Gastroesophageal sphincter (tissue), 3 donors: ENCODE results near the gene FANK1.

Source experiments
- CTCF ChIP-seq, 4 experiments: fragments of 200-600 bp in 2 of 4; fragments of 450-650 bp in 2 of 4; sonication (generic) in 1 of 4; IDR thresholded peaks; one replicate each; pipeline ENCODE4 v1.5.1; 2017 to 2019; ENCODE audit warnings: antibody characterized with exemption in 4 of 4, mild to moderate bottlenecking in 2 of 4, moderate library complexity in 2 of 4
- POLR2A ChIP-seq, 2 donors: fragments of 450-650 bp; IDR thresholded peaks; one replicate each; pipeline ENCODE4 v1.6.1; 2017; ENCODE audit warnings: antibody characterized with exemption in 2 of 2, mild to moderate bottlenecking in 2 of 2, moderate library complexity in 1 of 2
- POLR2AphosphoS5 ChIP-seq: sonication (generic); formaldehyde crosslinking; IDR thresholded peaks from one replicate; pipeline ENCODE4 v1.6.1; 2017; ENCODE audit warnings: antibody characterized with exemption

- TF ChIP-seq CTCF (IDR thresholded peaks at IDR 0.05) (no peak), POLR2A (IDR thresholded peaks at IDR 0.05) (no peak), POLR2AphosphoS5 (no peak)
Measured at GRCh38 chr10:125846894-125847293, 49.5 kb upstream of the FANK1 start.
